Measurements from ENCODE around the gene INO80C. TPM values are rescaled to one million over a fixed set of nuclear protein-coding genes. Genes with fewer than 3 reads are reported as not detected.

Gene INO80C
- total RNA-seq, 4 donors from 2014 or later = 5.3 to 6.4 (median 5.5) TPM

DNA sequence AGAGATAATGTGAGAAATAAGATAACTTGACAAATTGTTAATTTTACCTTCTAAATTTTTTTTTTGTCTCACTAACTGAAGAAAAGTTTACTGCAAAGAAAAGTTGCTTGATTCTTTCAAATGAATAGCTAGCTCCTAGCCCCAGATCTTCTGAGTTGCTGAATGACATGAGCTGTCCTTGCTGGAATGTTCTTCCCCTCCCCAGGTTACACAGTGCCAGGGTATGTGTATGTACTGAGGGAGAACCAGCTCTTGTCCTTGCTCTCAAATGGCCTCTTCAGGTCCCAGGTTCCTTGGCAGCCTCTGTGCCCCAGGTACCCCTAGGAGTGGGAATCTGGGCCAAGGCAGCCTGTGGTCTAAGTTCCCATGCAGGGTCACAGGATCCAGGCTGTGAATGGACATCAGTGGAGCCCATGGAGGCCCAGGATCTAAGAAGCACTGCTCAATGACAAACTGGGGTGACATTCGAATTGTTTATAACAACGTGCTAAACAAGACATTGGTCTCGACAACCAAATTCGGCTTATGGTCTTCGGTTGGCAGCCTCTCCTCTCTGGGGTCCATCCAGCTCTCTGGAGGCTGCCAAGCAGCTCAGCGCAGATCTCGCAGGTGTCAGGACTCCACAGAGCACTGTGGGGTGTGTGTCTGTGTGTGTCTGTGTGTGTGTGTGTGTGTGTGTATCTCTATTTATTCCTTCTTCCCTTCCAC lies 17.1 kb upstream of the INO80C start:
- TF ChIP-seq POLR2A (IDR thresholded peaks at IDR 0.05) = no peak
- TF ChIP-seq, protein P1, sequence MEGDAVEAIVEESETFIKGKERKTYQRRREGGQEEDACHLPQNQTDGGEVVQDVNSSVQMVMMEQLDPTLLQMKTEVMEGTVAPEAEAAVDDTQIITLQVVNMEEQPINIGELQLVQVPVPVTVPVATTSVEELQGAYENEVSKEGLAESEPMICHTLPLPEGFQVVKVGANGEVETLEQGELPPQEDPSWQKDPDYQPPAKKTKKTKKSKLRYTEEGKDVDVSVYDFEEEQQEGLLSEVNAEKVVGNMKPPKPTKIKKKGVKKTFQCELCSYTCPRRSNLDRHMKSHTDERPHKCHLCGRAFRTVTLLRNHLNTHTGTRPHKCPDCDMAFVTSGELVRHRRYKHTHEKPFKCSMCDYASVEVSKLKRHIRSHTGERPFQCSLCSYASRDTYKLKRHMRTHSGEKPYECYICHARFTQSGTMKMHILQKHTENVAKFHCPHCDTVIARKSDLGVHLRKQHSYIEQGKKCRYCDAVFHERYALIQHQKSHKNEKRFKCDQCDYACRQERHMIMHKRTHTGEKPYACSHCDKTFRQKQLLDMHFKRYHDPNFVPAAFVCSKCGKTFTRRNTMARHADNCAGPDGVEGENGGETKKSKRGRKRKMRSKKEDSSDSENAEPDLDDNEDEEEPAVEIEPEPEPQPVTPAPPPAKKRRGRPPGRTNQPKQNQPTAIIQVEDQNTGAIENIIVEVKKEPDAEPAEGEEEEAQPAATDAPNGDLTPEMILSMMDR (IDR thresholded peaks at IDR 0.05 in 4 of 5, conservative IDR thresholded peaks at IDR 0.05 in 1 of 5) = no peak
- in situ Hi-C loops (cut with MboI; ENCODE audit: low sequenced_read_pairs in 4 of 4) (no loop called here), intact Hi-C loops (cut with DNase I; ENCODE audit: low total_unique reads) (loop anchor here (5.0 kb wide), 1 partner anchor 57 kb away; no protein-coding TSS in a partner anchor)
- Histone ChIP-seq H3K27ac (no peak overlapping the region), H3K4me3 (no peak overlapping the region), H3K36me3 (no peaks in the 10 kb centered on the region), H3K27me3 (no peaks in the 10 kb centered on the region), H3K4me1 (peaks cover 26 to 36% of the 10 kb centered on the region in 2 donors), H3K9me3 (no peaks in the 10 kb centered on the region)
- DNase-seq (no peak), ATAC-seq (no peak)

DNA sequence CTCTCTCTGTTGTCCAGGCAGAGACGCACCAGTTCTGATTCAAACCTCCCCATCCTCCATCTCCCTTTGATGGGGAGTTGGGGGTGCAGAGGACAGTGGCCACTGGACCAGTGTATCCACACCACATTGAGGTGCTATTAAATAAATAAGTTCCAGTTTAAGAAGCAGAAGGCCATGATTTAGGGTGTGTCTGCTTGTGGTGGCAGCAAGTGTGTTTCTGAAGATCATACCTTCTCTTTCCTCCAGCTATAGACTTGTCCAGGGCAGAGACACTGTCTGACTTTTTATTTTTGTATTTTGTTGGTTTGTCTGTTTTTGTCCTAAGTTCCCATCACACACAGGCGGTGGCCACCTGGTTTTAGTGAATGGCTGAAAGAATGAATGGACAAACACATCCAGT lies 16.5 kb upstream of the INO80C start:
- TF ChIP-seq, protein P1 (IDR thresholded peaks at IDR 0.05 in 4 of 5, conservative IDR thresholded peaks at IDR 0.05 in 1 of 5) = no peak
- no peak for TF ChIP-seq POLR2A (IDR thresholded peaks at IDR 0.05)

DNA sequence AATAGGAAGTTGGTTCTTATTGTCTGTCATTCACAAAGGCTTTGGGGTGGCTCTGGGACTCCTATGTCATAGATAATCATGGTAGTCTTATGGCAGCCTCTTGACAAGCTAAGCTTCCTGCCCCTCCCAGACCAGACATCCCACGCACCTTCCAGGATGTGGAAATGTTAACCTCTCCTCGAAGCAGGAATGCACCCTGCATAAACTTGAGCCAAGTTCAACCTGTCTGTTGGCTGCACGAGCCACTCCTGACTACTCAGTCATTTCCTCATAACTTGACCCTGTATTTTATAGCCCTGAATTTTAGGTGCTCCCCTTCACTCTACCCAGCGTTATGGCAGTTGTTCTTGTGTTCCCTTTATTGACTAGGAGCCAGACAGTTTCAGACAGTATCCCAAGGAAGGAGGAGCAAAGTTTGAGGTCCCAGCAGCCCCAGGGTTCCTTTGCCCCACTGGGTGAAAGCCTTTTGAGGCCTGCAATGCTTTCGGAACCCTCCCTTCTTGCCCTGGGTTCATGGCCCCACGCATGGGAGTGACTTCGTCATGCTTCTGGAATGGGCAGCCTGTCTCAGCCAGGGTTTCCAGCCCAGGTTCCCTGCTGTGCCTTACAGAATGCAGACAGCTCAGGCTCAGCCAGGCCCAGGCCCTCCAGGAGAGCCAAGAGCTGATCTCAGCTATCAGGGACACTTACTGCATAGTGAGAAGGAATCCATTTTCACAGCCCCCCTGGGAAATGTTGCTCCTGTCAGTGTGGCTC lies 15.6 kb upstream of the INO80C start:
- TF ChIP-seq, protein P1 (IDR thresholded peaks at IDR 0.05 in 4 of 5, conservative IDR thresholded peaks at IDR 0.05 in 1 of 5) = no peak
- no peak for TF ChIP-seq POLR2A (IDR thresholded peaks at IDR 0.05)

More for the DNA sequence above, 16.5 kb upstream of the INO80C start:
- H3K36me3 ChIP-seq = no peaks in the 10 kb centered on the region
- no peaks in the 10 kb centered on the region for H3K9me3 ChIP-seq
- no peak for DNase-seq
- ATAC-seq = no peak
- intact Hi-C loops (cut with DNase I; ENCODE audit: low total_unique reads) = loop anchor here (5.0 kb wide), 1 partner anchor 58 kb away; no protein-coding TSS in a partner anchor
- no peak overlapping the region for H3K4me3 ChIP-seq
- H3K4me1 ChIP-seq = peaks cover 26 to 42% of the 10 kb centered on the region in 2 donors
- in situ Hi-C loops (cut with MboI; ENCODE audit: low sequenced_read_pairs in 4 of 4) = no loop called here
- no peak overlapping the region for H3K27ac ChIP-seq
- H3K27me3 ChIP-seq = no peaks in the 10 kb centered on the region

DNA sequence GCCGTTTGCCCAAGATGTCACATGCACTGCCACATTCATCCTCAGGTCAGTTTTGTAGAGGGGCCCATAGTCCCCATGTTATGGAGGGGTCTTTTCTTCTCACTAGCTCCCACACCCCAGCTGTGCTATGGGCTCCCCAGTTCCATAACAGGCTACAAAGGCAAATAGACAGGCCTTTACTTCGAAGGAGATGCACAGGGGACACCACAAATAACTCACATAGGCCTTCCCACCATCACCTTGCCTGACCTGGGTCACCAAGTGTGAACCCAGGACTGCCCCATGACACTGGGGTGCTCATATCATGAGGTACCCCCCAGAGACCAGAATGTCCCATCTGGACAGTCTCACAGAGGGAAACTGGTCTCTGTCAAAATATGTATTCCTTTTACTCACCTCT lies 15.0 kb upstream of the INO80C start:
- Histone ChIP-seq H3K27me3 (no peaks in the 10 kb centered on the region), H3K27ac (peak overlapping the region; percentile 46 to 80 (median 66)), H3K9me3 (no peaks in the 10 kb centered on the region), H3K4me3 (no peak overlapping the region), H3K36me3 (no peaks in the 10 kb centered on the region), H3K4me1 (peaks cover 26 to 42% of the 10 kb centered on the region in 2 donors)
- in situ Hi-C loops (cut with MboI; ENCODE audit: low sequenced_read_pairs in 4 of 4) = no loop called here
- ATAC-seq (no peak), DNase-seq (no peak)
- intact Hi-C loops (cut with DNase I; ENCODE audit: low total_unique reads) = loop anchor here (2.0 to 5.0 kb wide), 2 partner anchors 14 to 60 kb away; no protein-coding TSS in a partner anchor
- TF ChIP-seq, protein P1 (IDR thresholded peaks at IDR 0.05 in 4 of 5, conservative IDR thresholded peaks at IDR 0.05 in 1 of 5) = no peak
- no peak for TF ChIP-seq POLR2A (IDR thresholded peaks at IDR 0.05)

More for the DNA sequence above, 15.6 kb upstream of the INO80C start:
- intact Hi-C loops (cut with DNase I; ENCODE audit: low total_unique reads) (loop anchor here (2.0 to 5.0 kb wide), 2 partner anchors 15 to 59 kb away; no protein-coding TSS in a partner anchor), in situ Hi-C loops (cut with MboI; ENCODE audit: low sequenced_read_pairs in 4 of 4) (no loop called here)
- H3K36me3 ChIP-seq = no peaks in the 10 kb centered on the region
- H3K4me3 ChIP-seq = no peak overlapping the region
- H3K9me3 ChIP-seq = no peaks in the 10 kb centered on the region
- peaks cover 26 to 42% of the 10 kb centered on the region in 2 donors for H3K4me1 ChIP-seq
- DNase-seq = peak in 1 of 2 donors; percentile 59
- peak overlapping the region; percentile 46 to 80 (median 66) for H3K27ac ChIP-seq
- ATAC-seq = peak; percentile 39 to 80
- H3K27me3 ChIP-seq = no peaks in the 10 kb centered on the region

Measured in gastrocnemius medialis (tissue), 4 donors.